ENCODE results near the gene MCF2L.

DNA sequence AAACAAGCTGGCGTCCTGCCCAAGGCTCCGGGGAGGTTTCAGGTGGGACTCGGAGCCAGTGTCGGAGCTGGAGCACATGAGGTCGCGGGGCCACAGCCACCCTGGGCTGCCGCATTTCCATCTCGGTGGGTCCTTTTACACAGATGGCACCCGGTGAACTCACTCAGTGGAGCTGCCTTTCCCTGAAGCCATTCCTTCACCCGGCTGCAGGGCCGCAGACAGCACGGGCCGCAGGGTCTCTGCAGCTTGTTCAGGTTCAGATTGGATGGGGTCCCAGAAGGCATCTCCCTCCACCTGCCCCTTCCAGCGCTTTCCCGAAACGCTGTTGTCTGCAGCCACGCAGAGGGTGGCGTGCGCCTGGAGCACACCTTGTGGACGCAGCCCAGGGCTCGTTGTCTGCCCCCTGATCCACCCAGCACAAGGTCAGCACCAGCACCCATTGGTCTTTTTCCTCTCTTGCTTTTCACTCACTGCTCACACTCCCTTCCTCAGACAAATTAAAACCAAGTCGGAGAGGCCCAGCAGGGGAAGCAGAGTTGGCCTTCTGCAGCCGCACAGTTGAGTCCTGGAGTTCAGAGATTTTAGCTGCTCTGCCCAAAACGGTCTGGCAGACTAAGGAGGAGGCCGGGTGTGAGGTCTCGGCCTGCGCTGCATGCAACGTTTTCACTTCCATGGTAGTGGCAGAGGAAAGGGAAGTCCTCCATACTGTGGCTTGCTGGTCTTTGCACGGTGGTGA is 18.1 kb downstream of the MCF2L start:
- TF ChIP-seq, protein P1, sequence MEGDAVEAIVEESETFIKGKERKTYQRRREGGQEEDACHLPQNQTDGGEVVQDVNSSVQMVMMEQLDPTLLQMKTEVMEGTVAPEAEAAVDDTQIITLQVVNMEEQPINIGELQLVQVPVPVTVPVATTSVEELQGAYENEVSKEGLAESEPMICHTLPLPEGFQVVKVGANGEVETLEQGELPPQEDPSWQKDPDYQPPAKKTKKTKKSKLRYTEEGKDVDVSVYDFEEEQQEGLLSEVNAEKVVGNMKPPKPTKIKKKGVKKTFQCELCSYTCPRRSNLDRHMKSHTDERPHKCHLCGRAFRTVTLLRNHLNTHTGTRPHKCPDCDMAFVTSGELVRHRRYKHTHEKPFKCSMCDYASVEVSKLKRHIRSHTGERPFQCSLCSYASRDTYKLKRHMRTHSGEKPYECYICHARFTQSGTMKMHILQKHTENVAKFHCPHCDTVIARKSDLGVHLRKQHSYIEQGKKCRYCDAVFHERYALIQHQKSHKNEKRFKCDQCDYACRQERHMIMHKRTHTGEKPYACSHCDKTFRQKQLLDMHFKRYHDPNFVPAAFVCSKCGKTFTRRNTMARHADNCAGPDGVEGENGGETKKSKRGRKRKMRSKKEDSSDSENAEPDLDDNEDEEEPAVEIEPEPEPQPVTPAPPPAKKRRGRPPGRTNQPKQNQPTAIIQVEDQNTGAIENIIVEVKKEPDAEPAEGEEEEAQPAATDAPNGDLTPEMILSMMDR (IDR thresholded peaks at IDR 0.05) = no peak
- TF ChIP-seq POLR2A (IDR thresholded peaks at IDR 0.05) = no peak
